ENCODE data around the gene SUGCT. TPM values are rescaled to one million over a fixed set of nuclear protein-coding genes. Genes with fewer than 3 reads are reported as not detected.

Gene SUGCT
- total RNA-seq, 2 experiments from 2014 or later, result 0.21 to 0.61 TPM

DNA sequence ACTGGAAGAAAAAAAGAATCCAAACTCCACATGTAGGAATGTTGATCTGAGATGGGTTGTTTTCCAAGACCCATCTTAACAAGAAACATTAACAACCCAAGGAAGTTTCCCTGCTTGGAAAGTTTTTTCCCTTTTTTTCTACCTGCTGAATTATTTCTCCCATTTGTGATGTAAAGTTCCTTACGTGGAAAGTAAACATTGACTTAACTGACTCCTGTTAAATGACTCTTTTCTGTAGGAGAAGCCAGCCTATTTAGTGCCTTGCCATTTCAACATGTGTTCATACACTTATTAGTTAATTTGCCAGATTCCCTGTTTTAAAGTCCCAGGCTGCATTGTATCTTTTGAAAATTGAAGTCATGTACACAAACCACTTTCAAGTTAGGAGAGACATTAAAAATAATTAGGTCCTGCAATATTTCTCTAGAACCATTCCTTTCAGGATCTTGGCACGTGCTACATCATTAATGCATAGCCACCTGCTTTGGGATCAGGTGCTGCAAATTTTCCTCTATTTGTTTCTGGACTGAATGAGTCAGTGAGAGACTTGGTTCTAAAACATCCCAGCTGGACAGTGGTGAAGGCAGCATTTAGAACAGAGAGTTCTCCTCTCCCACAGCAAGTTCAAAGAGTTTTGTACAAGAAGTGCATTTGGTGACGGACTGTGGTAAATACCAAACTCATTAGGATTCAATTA lies 698.5 kb downstream of the SUGCT start:
- Mint-ChIP-seq H3K4me1 (no peaks in the 10 kb centered on the region), H3K36me3 (no peaks in the 10 kb centered on the region), H3K4me3 (no peak overlapping the region), H3K27ac (no peak overlapping the region), H3K27me3 (no peaks in the 10 kb centered on the region), H3K9me3 (ENCODE audit: low read depth) (peaks cover 2% of the 10 kb centered on the region)
- ATAC-seq (no peak), DNase-seq (no peak)
- CTCF ChIA-PET, result no interaction called here

DNA sequence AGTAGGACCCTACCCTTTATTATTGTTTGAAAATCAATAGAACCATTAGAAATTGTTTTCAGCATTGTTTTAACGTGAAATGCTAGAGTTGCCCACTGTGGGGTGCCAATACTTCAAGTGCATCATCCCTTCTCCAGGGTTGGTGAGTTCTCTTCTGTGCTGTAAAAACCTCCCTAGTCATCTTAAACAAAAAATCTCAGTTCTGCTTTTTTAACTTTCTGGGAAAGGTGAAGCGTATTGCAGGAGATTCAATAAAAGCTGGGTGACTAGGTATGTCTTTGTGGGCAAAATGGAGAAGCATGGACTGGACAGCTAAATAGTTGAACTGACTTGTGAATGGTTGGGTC lies 699.1 kb downstream of the SUGCT start:
- CTCF ChIA-PET, result no interaction called here
- no peak overlapping the region for H3K4me3 Mint-ChIP-seq
- no peak overlapping the region for H3K27ac Mint-ChIP-seq
- ATAC-seq (no peak), DNase-seq (no peak)
- H3K4me1 Mint-ChIP-seq, result no peaks in the 10 kb centered on the region
- H3K9me3 Mint-ChIP-seq (ENCODE audit: low read depth), result peaks cover 2% of the 10 kb centered on the region
- no peaks in the 10 kb centered on the region for H3K27me3 Mint-ChIP-seq
- H3K36me3 Mint-ChIP-seq, result no peaks in the 10 kb centered on the region

- Mint-ChIP-seq H3K36me3 (no peaks in the 10 kb centered on the region), H3K27me3 (no peaks in the 10 kb centered on the region), H3K27ac (no peak overlapping the region), H3K4me3 (no peak overlapping the region), H3K9me3 (ENCODE audit: low read depth) (peaks cover 4% of the 10 kb centered on the region), H3K4me1 (no peaks in the 10 kb centered on the region)
- ATAC-seq (no peak), DNase-seq (no peak)
- CTCF ChIA-PET, result no interaction called here
Measured at GRCh38 chr7:40836218-40836617, 701.4 kb downstream of the SUGCT start.

DNA sequence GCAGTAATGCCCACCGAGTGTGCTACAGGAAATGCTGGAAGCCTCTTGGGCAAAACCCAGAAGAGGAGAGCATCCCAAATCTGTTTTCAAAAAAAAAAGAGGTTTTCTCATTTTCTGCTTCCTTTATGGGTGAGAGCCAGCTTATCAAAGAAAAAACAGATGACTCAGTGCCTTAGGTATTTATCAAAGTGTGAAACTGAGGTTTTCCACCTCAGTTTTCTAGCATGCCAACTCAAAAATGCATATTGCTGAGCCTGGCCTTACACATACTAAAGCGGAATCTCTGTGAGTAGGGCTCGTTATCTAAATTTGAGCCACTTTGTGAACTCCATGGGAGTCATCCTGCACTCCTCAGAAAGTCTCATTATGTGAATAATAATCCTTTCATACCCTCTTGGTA lies 705.1 kb downstream of the SUGCT start:
- CTCF ChIA-PET, result no interaction called here
- Mint-ChIP-seq H3K4me1 (no peaks in the 10 kb centered on the region), H3K27ac (no peak overlapping the region), H3K27me3 (no peaks in the 10 kb centered on the region), H3K4me3 (no peak overlapping the region), H3K9me3 (ENCODE audit: low read depth) (peaks cover 6% of the 10 kb centered on the region), H3K36me3 (no peaks in the 10 kb centered on the region)
- DNase-seq (no peak), ATAC-seq (no peak)

GRCh38 chr7:40840990-40841389 lies 706.2 kb downstream of the SUGCT start:
- DNase-seq, result no peak
- peaks cover 12% of the 10 kb centered on the region for H3K9me3 Mint-ChIP-seq (ENCODE audit: low read depth)
- H3K27ac Mint-ChIP-seq, result no peak overlapping the region
- H3K36me3 Mint-ChIP-seq, result no peaks in the 10 kb centered on the region
- no peak overlapping the region for H3K4me3 Mint-ChIP-seq
- ATAC-seq, result no peak
- CTCF ChIA-PET, result no interaction called here
- no peaks in the 10 kb centered on the region for H3K27me3 Mint-ChIP-seq
- no peaks in the 10 kb centered on the region for H3K4me1 Mint-ChIP-seq

DNA sequence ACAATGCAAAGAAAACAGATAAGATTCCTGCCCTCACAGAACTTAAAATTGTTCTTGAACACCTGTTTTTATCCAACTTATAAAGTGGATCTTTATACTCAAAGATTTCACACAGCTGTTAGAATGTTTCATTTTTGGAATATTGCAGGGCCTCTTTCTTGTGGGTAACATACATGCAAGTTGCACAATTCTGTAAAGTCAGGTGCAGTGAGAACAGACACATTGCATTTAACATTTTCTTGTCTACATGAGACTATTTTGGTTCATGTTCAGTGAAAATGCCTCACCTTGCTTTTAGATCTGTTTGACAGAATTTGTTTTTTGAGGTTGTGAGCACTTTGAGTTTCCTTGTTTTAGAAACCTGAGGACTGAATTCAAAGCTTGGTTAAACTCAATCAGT lies 707.8 kb downstream of the SUGCT start:
- Mint-ChIP-seq H3K4me1 (no peaks in the 10 kb centered on the region), H3K27ac (no peak overlapping the region), H3K9me3 (ENCODE audit: low read depth) (peaks cover 16% of the 10 kb centered on the region), H3K36me3 (no peaks in the 10 kb centered on the region), H3K4me3 (no peak overlapping the region), H3K27me3 (no peaks in the 10 kb centered on the region)
- DNase-seq (no peak), ATAC-seq (no peak)
- CTCF ChIA-PET, result no interaction called here

- Mint-ChIP-seq H3K36me3 (no peaks in the 10 kb centered on the region), H3K4me1 (no peaks in the 10 kb centered on the region), H3K27me3 (no peaks in the 10 kb centered on the region), H3K27ac (no peak overlapping the region), H3K4me3 (no peak overlapping the region), H3K9me3 (ENCODE audit: low read depth) (peaks cover 16% of the 10 kb centered on the region)
- CTCF ChIA-PET, result no interaction called here
- no peak for DNase-seq
- no peak for ATAC-seq
Measured at GRCh38 chr7:40843338-40843985, 708.7 kb downstream of the SUGCT start.

DNA sequence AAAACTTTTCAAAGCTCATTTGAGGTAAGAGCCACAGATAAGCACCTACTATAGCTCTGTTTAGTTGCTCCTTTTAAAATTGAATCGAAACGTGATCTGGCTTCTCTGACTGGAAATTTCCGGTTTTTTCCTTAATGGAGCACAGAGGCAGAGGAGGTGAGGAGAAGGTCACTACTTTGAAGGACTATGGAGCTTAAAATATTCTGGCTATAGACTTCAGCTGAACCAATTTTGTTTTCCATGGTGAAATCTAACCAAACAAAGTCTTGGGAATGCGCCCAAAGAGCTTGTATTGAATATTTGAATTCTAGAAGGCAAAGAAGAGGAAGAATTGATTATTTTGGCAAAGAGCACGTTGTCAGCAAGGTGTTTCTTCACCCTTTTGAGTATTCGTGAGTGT lies 711.1 kb downstream of the SUGCT start:
- no peaks in the 10 kb centered on the region for H3K4me1 Mint-ChIP-seq
- no peak for ATAC-seq
- no peak overlapping the region for H3K27ac Mint-ChIP-seq
- H3K27me3 Mint-ChIP-seq, result no peaks in the 10 kb centered on the region
- H3K4me3 Mint-ChIP-seq, result no peak overlapping the region
- H3K36me3 Mint-ChIP-seq, result no peaks in the 10 kb centered on the region
- CTCF ChIA-PET, result no interaction called here
- peaks cover 14% of the 10 kb centered on the region for H3K9me3 Mint-ChIP-seq (ENCODE audit: low read depth)
- DNase-seq, result no peak

DNA sequence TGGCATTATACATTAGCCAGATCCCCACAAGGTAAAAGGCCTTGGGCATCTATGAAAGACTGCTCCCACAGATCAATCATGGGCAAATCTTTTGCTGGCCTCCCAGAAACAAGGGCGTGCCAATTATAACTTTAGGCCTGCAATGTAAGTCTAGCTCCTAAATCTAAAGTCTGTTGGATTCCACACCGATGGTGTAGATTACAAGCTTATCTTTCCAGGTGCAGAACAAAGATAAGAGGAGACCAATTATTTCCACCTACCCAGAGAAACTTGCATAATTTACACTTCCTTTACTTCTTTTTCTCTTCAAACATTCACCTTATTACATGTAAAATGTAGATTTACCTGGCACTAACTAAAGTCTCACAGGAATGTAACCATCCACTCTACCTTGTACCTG lies 713.1 kb downstream of the SUGCT start:
- Mint-ChIP-seq H3K36me3 (no peaks in the 10 kb centered on the region), H3K27ac (no peak overlapping the region), H3K9me3 (ENCODE audit: low read depth) (peaks cover 12% of the 10 kb centered on the region), H3K4me3 (no peak overlapping the region), H3K27me3 (no peaks in the 10 kb centered on the region), H3K4me1 (no peaks in the 10 kb centered on the region)
- CTCF ChIA-PET, result no interaction called here
- DNase-seq (no peak), ATAC-seq (no peak)

- H3K27ac Mint-ChIP-seq, result no peak overlapping the region
- H3K9me3 Mint-ChIP-seq (ENCODE audit: low read depth), result peaks cover 10% of the 10 kb centered on the region
- no peak overlapping the region for H3K4me3 Mint-ChIP-seq
- no peaks in the 10 kb centered on the region for H3K27me3 Mint-ChIP-seq
- H3K36me3 Mint-ChIP-seq, result no peaks in the 10 kb centered on the region
- no peak for DNase-seq
- no peak for ATAC-seq
- H3K4me1 Mint-ChIP-seq, result no peaks in the 10 kb centered on the region
- CTCF ChIA-PET, result no interaction called here
Measured at GRCh38 chr7:40848541-40849221, 713.9 kb downstream of the SUGCT start.

DNA sequence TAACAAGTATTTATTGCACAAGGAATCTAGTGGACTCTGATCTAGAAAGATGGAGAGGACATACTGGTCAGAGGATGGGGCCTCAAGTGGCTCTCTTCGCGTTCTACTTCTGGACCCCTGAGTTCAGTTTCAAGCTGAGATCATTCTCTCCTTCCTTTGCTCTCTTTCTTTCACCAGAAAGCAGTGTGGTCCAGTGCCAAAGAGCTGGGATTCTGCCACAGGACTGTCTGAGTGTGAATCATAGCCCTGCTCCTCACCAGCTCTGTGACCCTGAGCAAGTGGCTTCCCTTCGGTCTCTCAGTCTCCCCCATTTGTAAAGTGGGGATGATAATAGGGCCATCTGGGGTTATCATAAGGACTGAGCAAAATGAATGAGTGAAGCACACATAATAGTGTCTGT lies 715.2 kb downstream of the SUGCT start:
- Mint-ChIP-seq H3K27me3 (no peaks in the 10 kb centered on the region), H3K9me3 (ENCODE audit: low read depth) (peaks cover 10% of the 10 kb centered on the region), H3K4me3 (no peak overlapping the region), H3K4me1 (no peaks in the 10 kb centered on the region), H3K27ac (no peak overlapping the region), H3K36me3 (no peaks in the 10 kb centered on the region)
- ATAC-seq (no peak), DNase-seq (no peak)
- CTCF ChIA-PET, result no interaction called here

DNA sequence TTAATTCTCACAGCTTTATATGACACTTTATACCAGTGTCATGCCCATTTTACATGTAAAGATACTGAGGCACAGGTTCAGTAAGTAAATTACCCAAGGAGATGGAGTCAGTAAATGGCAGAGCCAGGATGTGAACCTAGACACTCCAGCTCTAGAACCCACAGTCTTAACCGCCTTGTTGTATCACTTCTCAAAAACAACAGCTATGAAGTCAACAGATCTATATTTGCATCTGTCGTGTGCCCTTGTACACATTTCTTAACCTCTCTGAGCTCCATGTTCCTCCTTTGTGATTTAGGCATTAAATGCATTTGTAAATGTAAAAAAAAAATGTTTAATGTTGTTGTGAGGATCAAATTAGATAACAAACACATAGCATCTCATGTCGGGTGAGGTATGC lies 716.2 kb downstream of the SUGCT start:
- H3K4me3 Mint-ChIP-seq, result no peak overlapping the region

DNA sequence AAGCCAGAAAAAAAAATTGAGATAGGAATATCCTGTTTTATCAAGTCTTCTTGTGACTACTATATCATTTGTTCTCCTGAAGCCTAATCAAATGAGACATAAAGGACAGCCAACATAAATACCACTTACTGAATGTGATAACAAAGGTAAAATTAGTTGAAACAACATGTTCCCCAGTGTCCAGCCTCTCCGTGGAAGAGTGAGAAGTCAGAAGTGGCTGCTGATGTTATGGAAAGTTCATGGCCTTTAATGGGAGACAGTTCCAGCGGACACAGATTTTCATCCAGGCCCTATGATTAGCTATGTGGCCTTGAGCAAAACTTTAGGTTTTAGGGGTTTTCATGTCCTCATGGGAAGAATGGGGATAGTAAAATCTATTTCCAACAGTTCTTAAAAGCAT lies 724.3 kb downstream of the SUGCT start:
- Mint-ChIP-seq H3K36me3 (no peaks in the 10 kb centered on the region), H3K9me3 (ENCODE audit: low read depth) (no peaks in the 10 kb centered on the region), H3K4me3 (no peak overlapping the region), H3K27me3 (no peaks in the 10 kb centered on the region), H3K4me1 (no peaks in the 10 kb centered on the region), H3K27ac (no peak overlapping the region)
- DNase-seq, result no peak
- CTCF ChIA-PET, result no interaction called here
- ATAC-seq, result no peak

More for the DNA sequence above, 716.2 kb downstream of the SUGCT start:
- Mint-ChIP-seq H3K4me1 (no peaks in the 10 kb centered on the region), H3K27ac (no peak overlapping the region), H3K27me3 (no peaks in the 10 kb centered on the region), H3K36me3 (no peaks in the 10 kb centered on the region), H3K9me3 (ENCODE audit: low read depth) (peaks cover 4% of the 10 kb centered on the region)
- DNase-seq (no peak), ATAC-seq (no peak)
- CTCF ChIA-PET, result no interaction called here

DNA sequence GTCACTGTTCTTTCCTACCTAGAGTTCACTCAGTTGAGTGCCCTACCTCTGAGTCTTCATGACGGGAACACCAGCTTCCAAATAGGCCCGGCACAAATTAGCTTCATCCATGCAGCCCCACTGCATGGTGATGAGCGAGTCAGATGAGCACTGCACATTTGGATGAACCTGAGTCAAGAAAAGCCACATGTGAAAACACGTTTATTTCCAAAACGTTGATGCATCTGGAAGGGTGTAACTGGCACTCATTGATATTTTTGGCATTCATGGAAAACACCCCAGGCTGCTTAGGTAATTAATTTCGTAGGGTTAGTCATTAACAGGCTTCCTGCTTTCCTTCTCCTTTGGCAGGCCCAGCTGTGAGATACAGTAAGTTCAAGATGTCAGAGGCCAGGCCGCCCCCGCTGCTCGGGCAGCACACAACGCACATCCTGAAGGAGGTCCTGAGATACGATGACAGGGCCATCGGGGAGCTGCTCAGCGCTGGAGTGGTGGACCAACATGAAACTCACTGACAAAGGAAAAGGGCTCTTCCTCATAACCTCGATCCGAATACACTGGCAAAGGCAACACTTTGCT lies 725.2 kb downstream of the SUGCT start:
- Mint-ChIP-seq H3K4me1 (no peaks in the 10 kb centered on the region), H3K27me3 (no peaks in the 10 kb centered on the region), H3K27ac (no peak overlapping the region), H3K9me3 (ENCODE audit: low read depth) (peaks cover 2% of the 10 kb centered on the region), H3K36me3 (no peaks in the 10 kb centered on the region), H3K4me3 (no peak overlapping the region)
- CTCF ChIA-PET, result no interaction called here
- ATAC-seq (no peak), DNase-seq (no peak)
